Measurements from ENCODE around the gene SYT12. TPM values are rescaled to one million over a fixed set of nuclear protein-coding genes. Genes with fewer than 3 reads are reported as not detected.

SYT12 gene
- total RNA-seq, 2 donors from 2014 or later: 0.91 to 1.1 TPM

GRCh38 chr11:66992041-66992440 is 30.9 kb upstream of the SYT12 start:
- H3K27ac Mint-ChIP-seq: no peak overlapping the region
- Histone ChIP-seq H3K4me3 (ENCODE audit: low read length) (no peak overlapping the region), H3K9me3 (ENCODE audit: control insufficient read depth, low read length) (no peaks in the 10 kb centered on the region), H3K27ac (ENCODE audit: low read depth, low read length) (no peak overlapping the region), H3K9ac (ENCODE audit: extremely low read depth, low read length, poor library complexity, severe bottlenecking) (no peak overlapping the region), H3K4me1 (ENCODE audit: control insufficient read depth, insufficient read depth, low read length) (peaks cover 7% of the 10 kb centered on the region), H3K36me3 (ENCODE audit: control insufficient read depth, insufficient read depth, low read length) (no peaks in the 10 kb centered on the region), H3K27me3 (ENCODE audit: control insufficient read depth, insufficient read depth, low read length, poor library complexity, severe bottlenecking) (no peaks in the 10 kb centered on the region)
- no peaks in the 10 kb centered on the region for H3K27me3 Mint-ChIP-seq (ENCODE audit: insufficient read depth)
- H3K4me3 Mint-ChIP-seq: no peak overlapping the region
- peaks cover 16% of the 10 kb centered on the region for H3K4me1 Mint-ChIP-seq
- no peak for DNase-seq
- no peaks in the 10 kb centered on the region for H3K36me3 Mint-ChIP-seq (ENCODE audit: low read depth)
- WGBS, 2 experiments (ENCODE audit: insufficient coverage in 1 of 2, insufficient read length in 1 of 2): 100% methylated on average over 2 of the region's 2 CpGs; no CpG with 5 or more reads in 1 of the 2 experiments
- TF ChIP-seq CTCF (conservative IDR thresholded peaks at IDR 0.05): no peak
- H3K9me3 Mint-ChIP-seq: peaks cover 9% of the 10 kb centered on the region

DNA sequence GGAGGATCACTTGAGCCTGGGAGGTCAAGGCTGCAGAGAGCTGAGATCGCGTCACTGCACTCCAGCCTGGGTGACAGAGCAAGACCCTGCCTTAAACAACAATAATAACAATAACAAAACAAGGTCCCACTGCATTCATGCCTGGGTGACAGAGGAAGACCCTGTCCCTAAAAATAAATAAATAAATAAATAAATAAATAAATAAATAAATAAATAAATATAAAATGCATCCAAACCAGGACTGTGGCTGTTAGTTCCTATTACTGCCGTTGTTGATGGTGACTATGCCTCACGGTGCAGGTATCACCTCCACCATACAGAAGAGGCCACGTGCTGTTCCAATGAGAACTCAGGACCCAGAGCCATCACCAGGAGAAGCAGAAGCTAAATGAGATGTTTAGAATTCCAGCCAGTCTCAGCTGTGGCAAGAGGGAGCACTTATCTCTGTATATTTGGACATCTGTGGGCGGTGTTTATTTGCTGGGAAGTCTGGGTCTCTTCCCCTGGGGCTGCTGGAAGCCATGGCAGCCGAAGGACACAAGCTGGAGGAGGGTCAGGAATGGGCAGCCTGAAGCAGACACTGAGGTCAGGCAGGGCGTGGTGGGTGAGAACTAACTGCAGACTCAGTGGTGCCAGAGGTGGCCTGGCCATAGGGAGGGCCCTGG is 26.2 kb upstream of the SYT12 start:
- no peak for DNase-seq
- Histone ChIP-seq H3K36me3 (ENCODE audit: control insufficient read depth, insufficient read depth, low read length) (no peaks in the 10 kb centered on the region), H3K4me3 (ENCODE audit: low read length) (no peak overlapping the region), H3K27me3 (ENCODE audit: control insufficient read depth, insufficient read depth, low read length, poor library complexity, severe bottlenecking) (no peaks in the 10 kb centered on the region), H3K9ac (ENCODE audit: extremely low read depth, low read length, poor library complexity, severe bottlenecking) (no peak overlapping the region), H3K4me1 (ENCODE audit: control insufficient read depth, insufficient read depth, low read length) (no peaks in the 10 kb centered on the region), H3K27ac (ENCODE audit: low read depth, low read length) (no peak overlapping the region), H3K9me3 (ENCODE audit: control insufficient read depth, low read length) (no peaks in the 10 kb centered on the region)
- Mint-ChIP-seq H3K27ac (no peak overlapping the region), H3K4me1 (peaks cover 6% of the 10 kb centered on the region), H3K9me3 (no peaks in the 10 kb centered on the region), H3K27me3 (ENCODE audit: insufficient read depth) (no peaks in the 10 kb centered on the region), H3K36me3 (ENCODE audit: low read depth) (no peaks in the 10 kb centered on the region), H3K4me3 (no peak overlapping the region)
- no peak for TF ChIP-seq CTCF (conservative IDR thresholded peaks at IDR 0.05)
- WGBS, 2 experiments (ENCODE audit: insufficient coverage in 1 of 2, insufficient read length in 1 of 2): 93 to 97% methylated on average over 6 to 8 of the region's 8 CpGs

GRCh38 chr11:66999555-66999954 is 23.4 kb upstream of the SYT12 start:
- WGBS, 2 experiments (ENCODE audit: insufficient coverage in 1 of 2, insufficient read length in 1 of 2): 97 to 100% methylated on average over 4 to 5 of the region's 7 CpGs
- H3K4me1 ChIP-seq (ENCODE audit: control insufficient read depth, insufficient read depth, low read length): no peaks in the 10 kb centered on the region
- TF ChIP-seq CTCF (conservative IDR thresholded peaks at IDR 0.05): no peak

More at GRCh38 chr11:66999555-66999954, 23.4 kb upstream of the SYT12 start:
- H3K9me3 Mint-ChIP-seq: no peaks in the 10 kb centered on the region
- Histone ChIP-seq H3K9me3 (ENCODE audit: control insufficient read depth, low read length) (no peaks in the 10 kb centered on the region), H3K9ac (ENCODE audit: extremely low read depth, low read length, poor library complexity, severe bottlenecking) (no peak overlapping the region), H3K27ac (ENCODE audit: low read depth, low read length) (no peak overlapping the region), H3K36me3 (ENCODE audit: control insufficient read depth, insufficient read depth, low read length) (no peaks in the 10 kb centered on the region), H3K27me3 (ENCODE audit: control insufficient read depth, insufficient read depth, low read length, poor library complexity, severe bottlenecking) (no peaks in the 10 kb centered on the region), H3K4me3 (ENCODE audit: low read length) (no peak overlapping the region)
- H3K4me1 Mint-ChIP-seq: peaks cover 15% of the 10 kb centered on the region
- no peak overlapping the region for H3K4me3 Mint-ChIP-seq
- H3K27me3 Mint-ChIP-seq (ENCODE audit: insufficient read depth): no peaks in the 10 kb centered on the region
- no peak for DNase-seq
- H3K27ac Mint-ChIP-seq: no peak overlapping the region
- H3K36me3 Mint-ChIP-seq (ENCODE audit: low read depth): no peaks in the 10 kb centered on the region

Data from endodermal cell (in vitro differentiated cells).